Right lobe of liver (tissue), 4 donors: ENCODE data around the gene BTBD17.

Source experiments
- CTCF ChIP-seq, 4 donors: fragments of 200-600 bp in 3 of 4; fragments of 450-650 bp in 1 of 4; IDR thresholded peaks; one replicate each; pipeline versions ENCODE4 v1.5.1 to v1.8.0; 2016 to 2022; ENCODE audit warnings: antibody characterized with exemption in 4 of 4, mild to moderate bottlenecking in 2 of 4
- POLR2A ChIP-seq: fragments of 450-650 bp; IDR thresholded peaks from one replicate; pipeline ENCODE4 v1.6.1; 2017; ENCODE audit warnings: antibody characterized with exemption, mild to moderate bottlenecking
- donor health status: DM: no; HTN: no; CAD: no.
- donor health status: DM: no; HTN: no; CAD: no.
- donor health status: DM: no; HTN: yes; CAD: no.

- TF ChIP-seq CTCF (IDR thresholded peaks at IDR 0.05) (no peak), POLR2A (no peak)
Measured at GRCh38 chr17:74404218-74404617, 42.5 kb upstream of the BTBD17 start.
